SK-N-SH (cell line): ENCODE data around the gene SLC36A3.

Experiments used
- EZH2phosphoT487 ChIP-seq: fragments of 200-600 bp; sonication (generic); IDR thresholded peaks from 2 replicates; pipeline ENCODE4 v1.6.1; 2017; ENCODE audit warnings: low read depth, mixed run types, mild to moderate bottlenecking, antibody characterized with exemption, moderate library complexity, borderline replicate concordance
- GABPA ChIP-seq: IDR thresholded peaks from 2 replicates; pipeline ENCODE4 v1.4.0; 2012; ENCODE audit warnings: low read depth, mild to moderate bottlenecking
- NRF1 ChIP-seq: IDR thresholded peaks from 2 replicates; pipeline ENCODE4 v1.6.1; 2012; ENCODE audit warnings: low read depth, mild to moderate bottlenecking, low read length
- POLR2AphosphoS5 ChIP-seq: IDR thresholded peaks from 2 replicates; pipeline ENCODE4 v1.6.1; 2012; ENCODE audit warnings: low read depth, low read length
- RAD21 ChIP-seq: IDR thresholded peaks from 2 replicates; pipeline ENCODE4 v1.6.1; 2012; ENCODE audit warnings: mild to moderate bottlenecking, low read length
- RXRA ChIP-seq: IDR thresholded peaks from 2 replicates; pipeline ENCODE4 v1.4.0; 2012; ENCODE audit warnings: low read depth, mild to moderate bottlenecking, borderline replicate concordance
- SIN3A ChIP-seq: IDR thresholded peaks from 2 replicates; pipeline ENCODE4 v1.6.1; 2012; ENCODE audit warnings: low read depth, mild to moderate bottlenecking, low read length, moderate library complexity, borderline replicate concordance
- TAF1 ChIP-seq: IDR thresholded peaks from 2 replicates; pipeline ENCODE4 v1.6.1; 2012; ENCODE audit warnings: low read depth, mild to moderate bottlenecking, low read length, moderate library complexity, borderline replicate concordance
- TCF12 ChIP-seq: IDR thresholded peaks from 2 replicates; pipeline ENCODE4 v1.4.0; 2012
- YY1 ChIP-seq: IDR thresholded peaks from 2 replicates; pipeline ENCODE4 v1.4.0; 2012; ENCODE audit warnings: low read depth, mild to moderate bottlenecking
- TF ChIP-seq, protein P1 (sequence below): fragments of 200-600 bp; sonication (generic); IDR thresholded peaks from 2 replicates; pipeline ENCODE4 v1.6.1; 2017; ENCODE audit warnings: antibody characterized with exemption, mild to moderate bottlenecking, moderate library complexity
- TF ChIP-seq, protein P2 (sequence below): IDR thresholded peaks from 2 replicates; pipeline ENCODE4; 2012

DNA sequence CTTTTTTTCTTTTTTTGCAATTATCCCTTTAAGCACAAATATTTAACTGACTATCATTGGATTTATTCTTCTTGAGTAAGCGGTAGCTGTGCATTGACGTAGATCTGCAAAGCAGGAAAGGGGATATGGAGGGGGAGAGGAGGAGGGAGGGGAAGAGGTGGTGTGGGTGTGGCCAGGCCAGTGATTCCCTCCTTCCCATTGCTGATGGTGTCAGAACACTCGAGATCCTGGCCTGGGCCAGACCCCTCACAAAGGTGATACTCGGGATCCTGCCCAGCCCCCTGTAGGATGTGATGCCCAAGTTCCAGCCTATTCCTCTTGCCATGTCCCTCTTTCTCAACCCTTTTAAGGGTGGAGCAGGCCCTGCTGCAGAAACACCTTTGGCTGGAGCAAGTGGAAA lies 9.9 kb downstream of the SLC36A3 start:
- no peak for TF ChIP-seq YY1
- TF ChIP-seq, protein P1, sequence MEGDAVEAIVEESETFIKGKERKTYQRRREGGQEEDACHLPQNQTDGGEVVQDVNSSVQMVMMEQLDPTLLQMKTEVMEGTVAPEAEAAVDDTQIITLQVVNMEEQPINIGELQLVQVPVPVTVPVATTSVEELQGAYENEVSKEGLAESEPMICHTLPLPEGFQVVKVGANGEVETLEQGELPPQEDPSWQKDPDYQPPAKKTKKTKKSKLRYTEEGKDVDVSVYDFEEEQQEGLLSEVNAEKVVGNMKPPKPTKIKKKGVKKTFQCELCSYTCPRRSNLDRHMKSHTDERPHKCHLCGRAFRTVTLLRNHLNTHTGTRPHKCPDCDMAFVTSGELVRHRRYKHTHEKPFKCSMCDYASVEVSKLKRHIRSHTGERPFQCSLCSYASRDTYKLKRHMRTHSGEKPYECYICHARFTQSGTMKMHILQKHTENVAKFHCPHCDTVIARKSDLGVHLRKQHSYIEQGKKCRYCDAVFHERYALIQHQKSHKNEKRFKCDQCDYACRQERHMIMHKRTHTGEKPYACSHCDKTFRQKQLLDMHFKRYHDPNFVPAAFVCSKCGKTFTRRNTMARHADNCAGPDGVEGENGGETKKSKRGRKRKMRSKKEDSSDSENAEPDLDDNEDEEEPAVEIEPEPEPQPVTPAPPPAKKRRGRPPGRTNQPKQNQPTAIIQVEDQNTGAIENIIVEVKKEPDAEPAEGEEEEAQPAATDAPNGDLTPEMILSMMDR = no peak
- no peak for TF ChIP-seq POLR2AphosphoS5
- no peak for TF ChIP-seq EZH2phosphoT487
- no peak for TF ChIP-seq GABPA
- TF ChIP-seq RAD21 = no peak
- TF ChIP-seq, protein P2, sequence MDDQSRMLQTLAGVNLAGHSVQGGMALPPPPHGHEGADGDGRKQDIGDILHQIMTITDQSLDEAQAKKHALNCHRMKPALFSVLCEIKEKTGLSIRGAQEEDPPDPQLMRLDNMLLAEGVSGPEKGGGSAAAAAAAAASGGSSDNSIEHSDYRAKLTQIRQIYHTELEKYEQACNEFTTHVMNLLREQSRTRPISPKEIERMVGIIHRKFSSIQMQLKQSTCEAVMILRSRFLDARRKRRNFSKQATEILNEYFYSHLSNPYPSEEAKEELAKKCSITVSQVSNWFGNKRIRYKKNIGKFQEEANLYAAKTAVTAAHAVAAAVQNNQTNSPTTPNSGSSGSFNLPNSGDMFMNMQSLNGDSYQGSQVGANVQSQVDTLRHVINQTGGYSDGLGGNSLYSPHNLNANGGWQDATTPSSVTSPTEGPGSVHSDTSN = no peak
- no peak for TF ChIP-seq TCF12
- TF ChIP-seq TAF1 = no peak
- no peak for TF ChIP-seq SIN3A
- TF ChIP-seq NRF1 = no peak
- TF ChIP-seq RXRA = no peak
